Panc1 (cell line): ENCODE measurements around the gene FAM168B. TPM values are rescaled to one million over a fixed set of nuclear protein-coding genes. Genes with fewer than 3 reads are reported as not detected.

ENCODE experiments used
- ATAC-seq: fragments of 200-7000 bp; cut with Tn5 transposase; 2 replicates; pipeline ENCODE4 v1.9.1; 2020; ENCODE audit warnings: mild to moderate bottlenecking, moderate library complexity
- BruUV-seq: library from RNA; stranded (reverse); fragments of 400-500 nt; replicated peaks from 2 replicates; lab custom pipeline; 2021; lab: Mats Ljungman, UMichigan
- CTCF ChIA-PET: fragments of 300-600 bp; sonication (Branson Sonifier 250); formaldehyde crosslinking; loops from one replicate; lab custom pipeline; 2022; ENCODE audit warnings: antibody characterized with exemption; lab: Charles Lee
- POLR2A ChIA-PET: fragments of 300-600 bp; sonication (Branson Sonifier 250); formaldehyde crosslinking; loops from one replicate; lab custom pipeline; 2022; ENCODE audit warnings: antibody characterized with exemption; lab: Charles Lee
- DNase-seq: peaks from one replicate; pipeline ENCODE4 v3.0.0-alpha.2; 2010; ENCODE audit warnings: low read depth, low spot score
- H3K27ac ChIP-seq: 2 replicates; pipeline ENCODE4 v1.5.1; 2011; ENCODE audit warnings: mild to moderate bottlenecking, low read length, inconsistent platforms
- H3K27me3 ChIP-seq: fragments of 200-500 bp; sonication (Bioruptor generic); 2 replicates; pipeline ENCODE4 v1.6.0; 2014; ENCODE audit warnings: low read length, inconsistent platforms; ENCODE audit not compliant: control insufficient read depth, insufficient read depth
- H3K36me3 ChIP-seq: fragments of 200-500 bp; sonication (Bioruptor generic); 2 replicates; pipeline ENCODE4 v1.5.1; 2014; ENCODE audit warnings: inconsistent platforms, mild to moderate bottlenecking, low read length, moderate library complexity; ENCODE audit not compliant: control insufficient read depth, insufficient read depth
- H3K4me1 ChIP-seq: 2 replicates; pipeline ENCODE4 v1.5.1; 2011; ENCODE audit warnings: inconsistent platforms, mild to moderate bottlenecking, low read length, moderate library complexity; ENCODE audit not compliant: control insufficient read depth, insufficient read depth
- H3K4me3 ChIP-seq, 2 experiments: 2 replicates each; pipeline ENCODE4 v1.5.1; 2011 to 2012; ENCODE audit warnings: low read depth in 2 of 2, low read length in 2 of 2, mild to moderate bottlenecking in 2 of 2, inconsistent platforms in 1 of 2, moderate library complexity in 1 of 2
- H3K9me3 ChIP-seq: fragments of 200-500 bp; sonication (Bioruptor generic); 2 replicates; pipeline ENCODE4 v1.5.1; 2014; ENCODE audit warnings: low read depth, mild to moderate bottlenecking, inconsistent platforms, low read length, moderate library complexity; ENCODE audit not compliant: control insufficient read depth, insufficient read depth
- CTCF ChIP-seq: fragments of 450-650 bp; IDR thresholded peaks from 2 replicates; pipeline ENCODE4 v1.5.1; 2017; ENCODE audit warnings: mild to moderate bottlenecking
- POLR2AphosphoS5 ChIP-seq: IDR thresholded peaks from 2 replicates; pipeline ENCODE4 v1.6.1; 2012; ENCODE audit warnings: mild to moderate bottlenecking, low read depth, low read length, moderate library complexity
- REST ChIP-seq, 2 experiments: IDR thresholded peaks; 2 replicates each; pipeline ENCODE4 v1.6.1; 2011 to 2012; ENCODE audit warnings: low read depth in 2 of 2, control low read depth in 1 of 2, low read length in 1 of 2, mild to moderate bottlenecking in 1 of 2, moderate library complexity in 1 of 2; ENCODE audit not compliant: insufficient read depth in 1 of 2
- SIN3A ChIP-seq: IDR thresholded peaks from 2 replicates; pipeline ENCODE4 v1.6.1; 2012; ENCODE audit warnings: low read depth, mild to moderate bottlenecking, low read length, moderate library complexity, borderline replicate concordance; ENCODE audit not compliant: insufficient read depth
- TCF7L2 ChIP-seq: IDR thresholded peaks from 2 replicates; pipeline ENCODE4 v1.6.1; 2011; ENCODE audit warnings: mild to moderate bottlenecking, low read depth, low read length, inconsistent platforms
- in situ Hi-C: cut with HindIII; loops from 2 replicates; pipeline ENCODE4 v1.10.0; 2016; ENCODE audit warnings: low sequenced_read_pairs, low pct_unique_long_range_greater_than_20kb
- intact Hi-C: fragments of 100-400 bp; cut with micrococcal nuclease; formaldehyde crosslinking; loops from one replicate; pipeline ENCODE4 v1.10.0; 2022; ENCODE audit not compliant: unreplicated experiment
- total RNA-seq: library from RNA; stranded (reverse); gene quantifications from one replicate; pipeline ENCODE4 v1.2.1, GENCODE V29; 2021; ENCODE audit not compliant: unreplicated experiment

FAM168B gene
- total RNA-seq, 1 experiment from 2014 or later: 137 TPM

GRCh38 chr2:131005216-131005935, 87.9 kb downstream of the FAM168B start:
- Histone ChIP-seq H3K36me3 (no peaks in the 10 kb centered on the region), H3K9me3 (no peaks in the 10 kb centered on the region), H3K27ac (no peak overlapping the region), H3K27me3 (no peaks in the 10 kb centered on the region; the same call in 1 of the 2 replicates), H3K4me3 (no peak overlapping the region), H3K4me1 (no peaks in the 10 kb centered on the region)
- ATAC-seq (no peak), DNase-seq (no peak)
- ChIA-PET CTCF (no interaction called here), POLR2A (no interaction called here)
- intact Hi-C loops (no loop called here), in situ Hi-C loops (no loop called here)
- BruUV-seq: no TSS peak
- TF ChIP-seq CTCF (no peak), TCF7L2 (no peak), POLR2AphosphoS5 (no peak), REST (IDR thresholded peaks at IDR 0.05; ENCODE audit: insufficient read depth in 1 of 2, low read depth in 2 of 2, low read length in 1 of 2) (no peak), SIN3A (no peak)

- POLR2A ChIA-PET: no interaction called here
- BruUV-seq: no TSS peak
- TF ChIP-seq TCF7L2 (no peak), POLR2AphosphoS5 (no peak), REST (IDR thresholded peaks at IDR 0.05; ENCODE audit: insufficient read depth in 1 of 2, low read depth in 2 of 2, low read length in 1 of 2) (no peak), CTCF (no peak), SIN3A (no peak)
- in situ Hi-C loops: no loop called here
- no peaks in the 10 kb centered on the region for H3K36me3 ChIP-seq
- H3K27me3 ChIP-seq: no peaks in the 10 kb centered on the region; the same call in 1 of the 2 replicates
- no peak for DNase-seq
- H3K9me3 ChIP-seq: no peaks in the 10 kb centered on the region
- no peak for ATAC-seq
- CTCF ChIA-PET: no interaction called here
- no peaks in the 10 kb centered on the region for H3K4me1 ChIP-seq
- intact Hi-C loops: no loop called here
- H3K27ac ChIP-seq: no peak overlapping the region
- H3K4me3 ChIP-seq: no peak overlapping the region
Measured at GRCh38 chr2:131004446-131005209, 88.6 kb downstream of the FAM168B start.
